Trophoblast cell (in vitro differentiated cells and primary cell): ENCODE results near the gene FOXK2.

Experiments
- DNase-seq, 2 donors: peaks; one replicate each; pipeline ENCODE4 v3.0.0-alpha.2; 2016
- H2AFZ ChIP-seq: 2 replicates; pipeline ENCODE4 v1.6.1; 2013; ENCODE audit warnings: low read length, moderate library complexity, mild to moderate bottlenecking; ENCODE audit not compliant: insufficient read depth, poor library complexity
- H2AK5ac ChIP-seq: 2 replicates; pipeline ENCODE4 v1.6.1; 2013; ENCODE audit warnings: mild to moderate bottlenecking, low read length
- H2BK120ac ChIP-seq: 2 replicates; pipeline ENCODE4 v1.6.1; 2013; ENCODE audit warnings: low read length, mild to moderate bottlenecking, moderate library complexity; ENCODE audit not compliant: insufficient read depth, poor library complexity
- H2BK12ac ChIP-seq: 2 replicates; pipeline ENCODE4 v1.6.1; 2013; ENCODE audit warnings: mild to moderate bottlenecking, low read length, moderate library complexity
- H2BK5ac ChIP-seq: 2 replicates; pipeline ENCODE4 v1.6.1; 2013; ENCODE audit warnings: low read length, low read depth, moderate library complexity, mild to moderate bottlenecking; ENCODE audit not compliant: poor library complexity
- H3K14ac ChIP-seq: 2 replicates; pipeline ENCODE4 v1.6.1; 2013; ENCODE audit warnings: mild to moderate bottlenecking, low read length
- H3K18ac ChIP-seq: 2 replicates; pipeline ENCODE4 v1.6.1; 2013; ENCODE audit warnings: mild to moderate bottlenecking, low read length
- H3K23ac ChIP-seq: 2 replicates; pipeline ENCODE4 v1.6.1; 2013; ENCODE audit warnings: low read length
- H3K27ac ChIP-seq: 2 replicates; pipeline ENCODE4 v1.5.1; 2013; ENCODE audit warnings: low read depth, mild to moderate bottlenecking, inconsistent platforms, low read length, moderate library complexity
- H3K27me3 ChIP-seq: 2 replicates; pipeline ENCODE4 v1.6.1; 2013; ENCODE audit warnings: inconsistent platforms, mild to moderate bottlenecking, low read length, moderate library complexity; ENCODE audit not compliant: insufficient read depth
- H3K36me3 ChIP-seq, 2 experiments: 1 replicate in 1 of 2; 2 replicates in 1 of 2; pipeline ENCODE4 v1.6.1; 2013; ENCODE audit warnings: low read length in 2 of 2, mild to moderate bottlenecking in 2 of 2, moderate library complexity in 1 of 2; ENCODE audit not compliant: insufficient read depth in 2 of 2, control insufficient read depth in 1 of 2
- H3K4ac ChIP-seq: 2 replicates; pipeline ENCODE4 v1.6.1; 2013; ENCODE audit warnings: low read depth, mild to moderate bottlenecking, low read length, moderate library complexity
- H3K4me1 ChIP-seq, 2 experiments: 1 replicate in 1 of 2; 2 replicates in 1 of 2; pipeline ENCODE4 v1.6.1; 2013; ENCODE audit warnings: low read length in 2 of 2, mild to moderate bottlenecking in 2 of 2, moderate library complexity in 1 of 2; ENCODE audit not compliant: insufficient read depth in 2 of 2, control insufficient read depth in 1 of 2
- H3K4me2 ChIP-seq: 2 replicates; pipeline ENCODE4 v1.6.1; 2013; ENCODE audit warnings: inconsistent platforms, mild to moderate bottlenecking, low read length, moderate library complexity
- H3K4me3 ChIP-seq: 2 replicates; pipeline ENCODE4 v1.5.1; 2013; ENCODE audit warnings: mild to moderate bottlenecking, low read depth, low read length, inconsistent platforms
- H3K79me1 ChIP-seq: one replicate; pipeline ENCODE4 v1.6.1; 2013; ENCODE audit warnings: low read length
- H3K79me2 ChIP-seq: 2 replicates; pipeline ENCODE4 v1.6.1; 2013; ENCODE audit warnings: low read length, mild to moderate bottlenecking; ENCODE audit not compliant: control insufficient read depth, insufficient read depth, poor library complexity
- H3K9ac ChIP-seq: 2 replicates; pipeline ENCODE4 v1.6.1; 2013; ENCODE audit warnings: mild to moderate bottlenecking, low read length
- H3K9me3 ChIP-seq: 2 replicates; pipeline ENCODE4 v1.6.1; 2013; ENCODE audit warnings: low read depth, mild to moderate bottlenecking, control low read depth, inconsistent platforms, low read length; ENCODE audit not compliant: insufficient read depth
- H4K12ac ChIP-seq: 2 replicates; pipeline ENCODE4 v1.6.1; 2013; ENCODE audit warnings: low read depth, mild to moderate bottlenecking, low read length, moderate library complexity
- H4K8ac ChIP-seq: 2 replicates; pipeline ENCODE4 v1.6.1; 2013; ENCODE audit warnings: low read depth, mild to moderate bottlenecking, low read length, moderate library complexity
- H4K91ac ChIP-seq: one replicate; pipeline ENCODE4 v1.6.1; 2013; ENCODE audit warnings: low read depth, mild to moderate bottlenecking, low read length, moderate library complexity
- WGBS: extraction: QIAGEN DNeasy Blood & Tissue Kit; methylation state at CpG from one replicate; pipeline ENCODE4 v1.1.7; 2013; ENCODE audit warnings: missing lambda C conversion rate; ENCODE audit not compliant: insufficient read length, insufficient coverage; ENCODE audit errors: extremely low coverage; 5-methylcytosine and 5-hydroxymethylcytosine counted together

FOXK2 gene

GRCh38 chr17:82524540-82524939, 5.0 kb downstream of the FOXK2 start:
- Histone ChIP-seq H2BK120ac (no peak overlapping the region), H3K27me3 (no peaks in the 10 kb centered on the region), H2AK5ac (no peak overlapping the region), H3K9ac (no peak overlapping the region), H2BK5ac (no peak overlapping the region), H3K18ac (no peak overlapping the region), H3K79me1 (peaks cover 8% of the 10 kb centered on the region), H3K36me3 (no peaks in the 10 kb centered on the region), H4K8ac (no peak overlapping the region), H3K14ac (no peak overlapping the region), H3K9me3 (no peaks in the 10 kb centered on the region), H3K4me2 (no peak overlapping the region), H3K79me2 (peaks cover 36% of the 10 kb centered on the region), H3K4ac (peak overlapping the region; percentile 97), H2AFZ (peak overlapping the region; percentile 52), H3K23ac (no peak overlapping the region), H3K4me1 (peaks cover 10 to 12% of the 10 kb centered on the region in 2 experiments), H4K12ac (no peak overlapping the region), H2BK12ac (no peak overlapping the region), H3K4me3 (no peak overlapping the region), H4K91ac (no peak overlapping the region), H3K27ac (no peak overlapping the region)
- no peak for DNase-seq
- no CpG with 5 or more reads among the region's 4 CpGs for WGBS

- DNase-seq, result no peak
- no peak overlapping the region for H3K4me2 ChIP-seq
- H2BK12ac ChIP-seq, result no peak overlapping the region
- no peak overlapping the region for H3K23ac ChIP-seq
- no peak overlapping the region for H2AK5ac ChIP-seq
- H4K12ac ChIP-seq, result no peak overlapping the region
- no peak overlapping the region for H3K4me3 ChIP-seq
- no peak overlapping the region for H3K18ac ChIP-seq
- no peaks in the 10 kb centered on the region for H3K27me3 ChIP-seq
- H3K27ac ChIP-seq, result no peak overlapping the region
- H3K9me3 ChIP-seq, result no peaks in the 10 kb centered on the region
- H3K79me1 ChIP-seq, result peaks cover 3% of the 10 kb centered on the region
- H3K9ac ChIP-seq, result no peak overlapping the region
- WGBS, result no CpG with 5 or more reads among the region's 4 CpGs
- no peaks in the 10 kb centered on the region for H3K36me3 ChIP-seq
- no peak overlapping the region for H3K14ac ChIP-seq
- H3K79me2 ChIP-seq, result peaks cover 33% of the 10 kb centered on the region
- no peak overlapping the region for H2BK5ac ChIP-seq
- H3K4ac ChIP-seq, result peak overlapping the region; percentile 9
- no peak overlapping the region for H2BK120ac ChIP-seq
- H4K91ac ChIP-seq, result no peak overlapping the region
- no peak overlapping the region for H4K8ac ChIP-seq
- peaks cover 10 to 15% of the 10 kb centered on the region in 2 experiments for H3K4me1 ChIP-seq
- no peak overlapping the region for H2AFZ ChIP-seq
Observed at GRCh38 chr17:82525712-82526111, 6.2 kb downstream of the FOXK2 start.

GRCh38 chr17:82527898-82528297, 8.4 kb downstream of the FOXK2 start:
- H3K27me3 ChIP-seq, result no peaks in the 10 kb centered on the region
- H2BK5ac ChIP-seq, result no peak overlapping the region
- no peak overlapping the region for H3K27ac ChIP-seq
- no peak for DNase-seq
- no peak overlapping the region for H3K18ac ChIP-seq
- no peak overlapping the region for H3K4me3 ChIP-seq
- H4K12ac ChIP-seq, result no peak overlapping the region
- H3K79me1 ChIP-seq, result peaks cover 3% of the 10 kb centered on the region
- no CpG with 5 or more reads among the region's 8 CpGs for WGBS
- peak overlapping the region; percentile 98 for H3K4ac ChIP-seq
- no peak overlapping the region for H2BK120ac ChIP-seq
- H3K36me3 ChIP-seq, result no peaks in the 10 kb centered on the region
- no peak overlapping the region for H4K91ac ChIP-seq
- H3K4me2 ChIP-seq, result no peak overlapping the region
- no peak overlapping the region for H2AK5ac ChIP-seq
- H2AFZ ChIP-seq, result no peak overlapping the region
- peaks cover 43% of the 10 kb centered on the region for H3K79me2 ChIP-seq
- H3K9me3 ChIP-seq, result no peaks in the 10 kb centered on the region
- no peak overlapping the region for H4K8ac ChIP-seq
- H3K9ac ChIP-seq, result no peak overlapping the region
- no peak overlapping the region for H3K14ac ChIP-seq
- H3K23ac ChIP-seq, result no peak overlapping the region
- peaks cover 8 to 16% of the 10 kb centered on the region in 2 experiments for H3K4me1 ChIP-seq
- no peak overlapping the region for H2BK12ac ChIP-seq

- Histone ChIP-seq H3K79me1 (peaks cover 3% of the 10 kb centered on the region), H3K36me3 (no peaks in the 10 kb centered on the region), H3K18ac (no peak overlapping the region), H3K23ac (peak overlapping the region; percentile 96), H3K4me3 (no peak overlapping the region), H3K27me3 (no peaks in the 10 kb centered on the region), H2BK12ac (no peak overlapping the region), H3K14ac (peak overlapping the region; percentile 47), H2AFZ (no peak overlapping the region), H3K79me2 (peaks cover 44% of the 10 kb centered on the region), H4K8ac (no peak overlapping the region), H3K27ac (peak overlapping the region; percentile 30), H3K9me3 (no peaks in the 10 kb centered on the region), H2AK5ac (no peak overlapping the region), H3K4me2 (no peak overlapping the region), H2BK120ac (no peak overlapping the region), H4K91ac (no peak overlapping the region), H3K4me1 (peaks cover 8 to 17% of the 10 kb centered on the region in 2 experiments), H4K12ac (no peak overlapping the region), H3K9ac (no peak overlapping the region), H3K4ac (peak overlapping the region; percentile 43), H2BK5ac (no peak overlapping the region)
- peak; percentile 54 to 58 for DNase-seq
- WGBS, result no CpG with 5 or more reads among the region's 17 CpGs
Observed at GRCh38 chr17:82528484-82529265, 9.1 kb downstream of the FOXK2 start.
